GM21515 (cell line): ENCODE measurements around the gene SPECC1L.

Experiments
- ATAC-seq: cut with Tn5 transposase; IDR thresholded peaks from one replicate; pipeline ENCODE4 v1.9.1; 2021; ENCODE audit not compliant: unreplicated experiment

SPECC1L gene

GRCh38 chr22:24322522-24322921 lies 51.9 kb downstream of the SPECC1L start:
- ATAC-seq, result no peak

- no peak for ATAC-seq
These were observed 52.6 kb downstream of the SPECC1L start for GRCh38 chr22:24323233-24323632.

GRCh38 chr22:24323695-24324094 lies 53.1 kb downstream of the SPECC1L start:
- ATAC-seq, result no peak

GRCh38 chr22:24324137-24324536 lies 53.5 kb downstream of the SPECC1L start:
- no peak for ATAC-seq

GRCh38 chr22:24325105-24325757 lies 54.6 kb downstream of the SPECC1L start:
- no peak for ATAC-seq

GRCh38 chr22:24326266-24326665 lies 55.6 kb downstream of the SPECC1L start:
- no peak for ATAC-seq

- ATAC-seq, result no peak
These were observed 57.2 kb downstream of the SPECC1L start for GRCh38 chr22:24327832-24328231.

GRCh38 chr22:24329453-24329852 lies 58.8 kb downstream of the SPECC1L start:
- ATAC-seq, result no peak

GRCh38 chr22:24330636-24331035 lies 60.0 kb downstream of the SPECC1L start:
- no peak for ATAC-seq

GRCh38 chr22:24331468-24332440 lies 61.1 kb downstream of the SPECC1L start:
- no peak for ATAC-seq

- no peak for ATAC-seq
These were observed 62.7 kb downstream of the SPECC1L start for GRCh38 chr22:24333301-24333700.

- no peak for ATAC-seq
These were observed 64.9 kb downstream of the SPECC1L start for GRCh38 chr22:24335496-24335895.

GRCh38 chr22:24337894-24338645 lies 67.4 kb downstream of the SPECC1L start:
- no peak for ATAC-seq

- ATAC-seq, result no peak
These were observed 68.3 kb downstream of the SPECC1L start for GRCh38 chr22:24338726-24339451.

- ATAC-seq, result no peak
These were observed 68.8 kb downstream of the SPECC1L start for GRCh38 chr22:24339452-24339747.

GRCh38 chr22:24341627-24342026 lies 71.0 kb downstream of the SPECC1L start:
- no peak for ATAC-seq

GRCh38 chr22:24350627-24351026 lies 80.0 kb downstream of the SPECC1L start:
- no peak for ATAC-seq

GRCh38 chr22:24353121-24353520 lies 82.5 kb downstream of the SPECC1L start:
- ATAC-seq, result no peak

- no peak for ATAC-seq
These were observed 84.9 kb downstream of the SPECC1L start for GRCh38 chr22:24355574-24355973.

- no peak for ATAC-seq
These were observed 86.9 kb downstream of the SPECC1L start for GRCh38 chr22:24357547-24357946.
